Endodermal cell (in vitro differentiated cells): ENCODE results near the gene ARID2. TPM values are rescaled to one million over a fixed set of nuclear protein-coding genes. Genes with fewer than 3 reads are reported as not detected.

Experiments
- DNase-seq: peaks from one replicate; pipeline ENCODE4 v3.0.0-alpha.2; 2017
- H3K27ac ChIP-seq: 2 replicates; pipeline ENCODE4 v1.5.1; 2013; ENCODE audit warnings: mild to moderate bottlenecking, low read depth, low read length, moderate library complexity
- H3K27me3 ChIP-seq: 2 replicates; pipeline ENCODE4 v1.6.1; 2013; ENCODE audit warnings: mild to moderate bottlenecking, low read length, moderate library complexity; ENCODE audit not compliant: insufficient read depth, control insufficient read depth, poor library complexity, severe bottlenecking
- H3K36me3 ChIP-seq: 2 replicates; pipeline ENCODE4 v1.7.0; 2013; ENCODE audit warnings: mild to moderate bottlenecking, low read length, moderate library complexity; ENCODE audit not compliant: control insufficient read depth, insufficient read depth
- H3K4me1 ChIP-seq: one replicate; pipeline ENCODE4 v1.7.0; 2013; ENCODE audit warnings: low read length; ENCODE audit not compliant: control insufficient read depth, insufficient read depth
- H3K4me3 ChIP-seq: 2 replicates; pipeline ENCODE4 v1.5.1; 2013; ENCODE audit warnings: mild to moderate bottlenecking, low read length, moderate library complexity
- H3K9ac ChIP-seq: 2 replicates; pipeline ENCODE4 v1.6.1; 2013; ENCODE audit warnings: mild to moderate bottlenecking, low read length, moderate library complexity; ENCODE audit not compliant: poor library complexity, severe bottlenecking; ENCODE audit errors: extremely low read depth
- H3K9me3 ChIP-seq: 2 replicates; pipeline ENCODE4 v1.6.1; 2013; ENCODE audit warnings: mild to moderate bottlenecking, low read length, moderate library complexity; ENCODE audit not compliant: control insufficient read depth
- H3K27ac Mint-ChIP-seq: 2 replicates; pipeline ENCODE4 v1.8.0; 2020; ENCODE audit warnings: mixed read lengths
- H3K27me3 Mint-ChIP-seq: 2 replicates; pipeline ENCODE4 v1.8.0; 2021; ENCODE audit warnings: mild to moderate bottlenecking, mixed read lengths; ENCODE audit not compliant: insufficient read depth
- H3K36me3 Mint-ChIP-seq: 2 replicates; pipeline ENCODE4 v1.8.0; 2020; ENCODE audit warnings: low read depth, mixed read lengths
- H3K4me1 Mint-ChIP-seq: 2 replicates; pipeline ENCODE4 v1.8.0; 2020; ENCODE audit warnings: mixed read lengths
- H3K4me3 Mint-ChIP-seq: 2 replicates; pipeline ENCODE4 v1.8.0; 2020; ENCODE audit warnings: mild to moderate bottlenecking, moderate library complexity, mixed read lengths
- H3K9me3 Mint-ChIP-seq: 2 replicates; pipeline ENCODE4 v1.8.0; 2020; ENCODE audit warnings: mild to moderate bottlenecking, mixed read lengths
- CTCF ChIP-seq: fragments of 200-600 bp; sonication (generic); conservative IDR thresholded peaks from 2 replicates; pipeline ENCODE4 v1.5.0; 2021; ENCODE audit warnings: antibody characterized with exemption, mild to moderate bottlenecking
- WGBS, 2 experiments: methylation state at CpG; one replicate each; pipeline versions ENCODE4 v1.1.5 to v1.1.7; 2013; ENCODE audit warnings: missing lambda C conversion rate in 2 of 2, mixed read lengths in 1 of 2; ENCODE audit not compliant: insufficient coverage in 1 of 2, insufficient read length in 1 of 2; 5-methylcytosine and 5-hydroxymethylcytosine counted together
- total RNA-seq, 2 donors: library from RNA; stranded (reverse); fragmentation: NEBNext Ultra II Directional in 1 of 2; extraction: Animal tissue kit (Norgen Biotek cat#: 25700) in 1 of 2; gene quantifications; 2 replicates in 1 of 2; 3 replicates in 1 of 2; pipeline ENCODE4 v1.2.1, GENCODE V29; 2021

The ARID2 gene
- total RNA-seq, 2 donors from 2014 or later: 54.0 to 58.1 TPM

GRCh38 chr12:45895961-45896360 lies 166.5 kb downstream of the ARID2 start:
- no peak for TF ChIP-seq CTCF
- H3K27me3 Mint-ChIP-seq: no peaks in the 10 kb centered on the region
- Histone ChIP-seq H3K4me1 (no peaks in the 10 kb centered on the region), H3K9ac (no peak overlapping the region), H3K27ac (no peak overlapping the region), H3K9me3 (no peaks in the 10 kb centered on the region), H3K4me3 (no peak overlapping the region), H3K36me3 (peaks cover 68% of the 10 kb centered on the region), H3K27me3 (no peaks in the 10 kb centered on the region)
- whole genome bisulfite sequencing, 2 experiments: 95 to 97% methylated on average over 4 of the region's 4 CpGs
- peaks cover 5% of the 10 kb centered on the region for H3K9me3 Mint-ChIP-seq
- DNase-seq: no peak
- no peak overlapping the region for H3K4me3 Mint-ChIP-seq
- peaks cover 72% of the 10 kb centered on the region for H3K36me3 Mint-ChIP-seq
- H3K4me1 Mint-ChIP-seq: no peaks in the 10 kb centered on the region
- H3K27ac Mint-ChIP-seq: peak overlapping the region; percentile 62

GRCh38 chr12:45898094-45898493 lies 168.6 kb downstream of the ARID2 start:
- no peaks in the 10 kb centered on the region for H3K9me3 ChIP-seq
- Mint-ChIP-seq H3K27ac (no peak overlapping the region), H3K9me3 (peaks cover 5% of the 10 kb centered on the region), H3K4me1 (no peaks in the 10 kb centered on the region), H3K36me3 (peaks cover 73% of the 10 kb centered on the region), H3K4me3 (no peak overlapping the region), H3K27me3 (no peaks in the 10 kb centered on the region)
- no peaks in the 10 kb centered on the region for H3K4me1 ChIP-seq
- H3K4me3 ChIP-seq: no peak overlapping the region
- no peak for TF ChIP-seq CTCF
- H3K27me3 ChIP-seq: no peaks in the 10 kb centered on the region
- no peak overlapping the region for H3K27ac ChIP-seq
- WGBS, 2 experiments: 100% methylated on average over 1 of the region's 1 CpG; no CpG with 5 or more reads in 1 of the 2 experiments
- no peak for DNase-seq
- H3K9ac ChIP-seq: no peak overlapping the region
- H3K36me3 ChIP-seq: peaks cover 55% of the 10 kb centered on the region

- no peak overlapping the region for H3K27ac Mint-ChIP-seq
- no peaks in the 10 kb centered on the region for H3K27me3 Mint-ChIP-seq
- DNase-seq: no peak
- Histone ChIP-seq H3K4me1 (no peaks in the 10 kb centered on the region), H3K36me3 (peaks cover 45% of the 10 kb centered on the region), H3K27ac (no peak overlapping the region), H3K27me3 (no peaks in the 10 kb centered on the region), H3K9me3 (no peaks in the 10 kb centered on the region), H3K4me3 (no peak overlapping the region), H3K9ac (no peak overlapping the region)
- no peak for TF ChIP-seq CTCF
- no peak overlapping the region for H3K4me3 Mint-ChIP-seq
- peaks cover 22% of the 10 kb centered on the region for H3K36me3 Mint-ChIP-seq
- no peaks in the 10 kb centered on the region for H3K4me1 Mint-ChIP-seq
- no peaks in the 10 kb centered on the region for H3K9me3 Mint-ChIP-seq
- WGBS, 2 experiments: 94 to 99% methylated on average over 2 to 3 of the region's 4 CpGs
Observed at GRCh38 chr12:45907955-45908354, 178.4 kb downstream of the ARID2 start.
